Measurements from ENCODE around the gene STARD7. TPM values are rescaled to one million over a fixed set of nuclear protein-coding genes. Genes with fewer than 3 reads are reported as not detected.

Gene STARD7
- total and polyA plus RNA-seq, 9 of the 15 experiments (the other 6 are each of a cell fraction or from before 2014, with no cell fraction given), result 90.9 to 196 (median 145) TPM

- no peak for TF ChIP-seq ZSCAN32 (CRISPR knock-in tag; IDR thresholded peaks at IDR 0.05)
- peak; percentile 84 for TF ChIP-seq SP2 (IDR thresholded peaks at IDR 0.05; ENCODE audit: extremely low read depth, low read depth, low read length, poor library complexity, severe bottlenecking)
- TF ChIP-seq SRSF7 (optimal IDR thresholded peaks at IDR 0.05; ENCODE audit: low read depth, low read length), result no peak
- TF ChIP-seq NR3C1 (CRISPR knock-in tag; IDR thresholded peaks at IDR 0.05), result no peak; the same call in 1 of the 2 replicates
- TF ChIP-seq FIP1L1 (IDR thresholded peaks at IDR 0.05; ENCODE audit: low read depth, low read length, poor library complexity, severe bottlenecking), result peak; percentile 89
- peak; percentile 98 for TF ChIP-seq EP400 (IDR thresholded peaks at IDR 0.05)
- TF ChIP-seq TOE1 (IDR thresholded peaks at IDR 0.05; ENCODE audit: borderline replicate concordance), result 0 out of 2 replicates have a peak, but pooled peaks have one; percentile 45
- no peak for TF ChIP-seq TOE1 (CRISPR knock-in tag; IDR thresholded peaks at IDR 0.05; ENCODE audit: borderline replicate concordance, low read depth)
- peak in 1 of 2 experiments; percentile 84; a peak in 2 of 4 replicates for TF ChIP-seq HDAC1 (IDR thresholded peaks at IDR 0.05)
- TF ChIP-seq, protein P1, sequence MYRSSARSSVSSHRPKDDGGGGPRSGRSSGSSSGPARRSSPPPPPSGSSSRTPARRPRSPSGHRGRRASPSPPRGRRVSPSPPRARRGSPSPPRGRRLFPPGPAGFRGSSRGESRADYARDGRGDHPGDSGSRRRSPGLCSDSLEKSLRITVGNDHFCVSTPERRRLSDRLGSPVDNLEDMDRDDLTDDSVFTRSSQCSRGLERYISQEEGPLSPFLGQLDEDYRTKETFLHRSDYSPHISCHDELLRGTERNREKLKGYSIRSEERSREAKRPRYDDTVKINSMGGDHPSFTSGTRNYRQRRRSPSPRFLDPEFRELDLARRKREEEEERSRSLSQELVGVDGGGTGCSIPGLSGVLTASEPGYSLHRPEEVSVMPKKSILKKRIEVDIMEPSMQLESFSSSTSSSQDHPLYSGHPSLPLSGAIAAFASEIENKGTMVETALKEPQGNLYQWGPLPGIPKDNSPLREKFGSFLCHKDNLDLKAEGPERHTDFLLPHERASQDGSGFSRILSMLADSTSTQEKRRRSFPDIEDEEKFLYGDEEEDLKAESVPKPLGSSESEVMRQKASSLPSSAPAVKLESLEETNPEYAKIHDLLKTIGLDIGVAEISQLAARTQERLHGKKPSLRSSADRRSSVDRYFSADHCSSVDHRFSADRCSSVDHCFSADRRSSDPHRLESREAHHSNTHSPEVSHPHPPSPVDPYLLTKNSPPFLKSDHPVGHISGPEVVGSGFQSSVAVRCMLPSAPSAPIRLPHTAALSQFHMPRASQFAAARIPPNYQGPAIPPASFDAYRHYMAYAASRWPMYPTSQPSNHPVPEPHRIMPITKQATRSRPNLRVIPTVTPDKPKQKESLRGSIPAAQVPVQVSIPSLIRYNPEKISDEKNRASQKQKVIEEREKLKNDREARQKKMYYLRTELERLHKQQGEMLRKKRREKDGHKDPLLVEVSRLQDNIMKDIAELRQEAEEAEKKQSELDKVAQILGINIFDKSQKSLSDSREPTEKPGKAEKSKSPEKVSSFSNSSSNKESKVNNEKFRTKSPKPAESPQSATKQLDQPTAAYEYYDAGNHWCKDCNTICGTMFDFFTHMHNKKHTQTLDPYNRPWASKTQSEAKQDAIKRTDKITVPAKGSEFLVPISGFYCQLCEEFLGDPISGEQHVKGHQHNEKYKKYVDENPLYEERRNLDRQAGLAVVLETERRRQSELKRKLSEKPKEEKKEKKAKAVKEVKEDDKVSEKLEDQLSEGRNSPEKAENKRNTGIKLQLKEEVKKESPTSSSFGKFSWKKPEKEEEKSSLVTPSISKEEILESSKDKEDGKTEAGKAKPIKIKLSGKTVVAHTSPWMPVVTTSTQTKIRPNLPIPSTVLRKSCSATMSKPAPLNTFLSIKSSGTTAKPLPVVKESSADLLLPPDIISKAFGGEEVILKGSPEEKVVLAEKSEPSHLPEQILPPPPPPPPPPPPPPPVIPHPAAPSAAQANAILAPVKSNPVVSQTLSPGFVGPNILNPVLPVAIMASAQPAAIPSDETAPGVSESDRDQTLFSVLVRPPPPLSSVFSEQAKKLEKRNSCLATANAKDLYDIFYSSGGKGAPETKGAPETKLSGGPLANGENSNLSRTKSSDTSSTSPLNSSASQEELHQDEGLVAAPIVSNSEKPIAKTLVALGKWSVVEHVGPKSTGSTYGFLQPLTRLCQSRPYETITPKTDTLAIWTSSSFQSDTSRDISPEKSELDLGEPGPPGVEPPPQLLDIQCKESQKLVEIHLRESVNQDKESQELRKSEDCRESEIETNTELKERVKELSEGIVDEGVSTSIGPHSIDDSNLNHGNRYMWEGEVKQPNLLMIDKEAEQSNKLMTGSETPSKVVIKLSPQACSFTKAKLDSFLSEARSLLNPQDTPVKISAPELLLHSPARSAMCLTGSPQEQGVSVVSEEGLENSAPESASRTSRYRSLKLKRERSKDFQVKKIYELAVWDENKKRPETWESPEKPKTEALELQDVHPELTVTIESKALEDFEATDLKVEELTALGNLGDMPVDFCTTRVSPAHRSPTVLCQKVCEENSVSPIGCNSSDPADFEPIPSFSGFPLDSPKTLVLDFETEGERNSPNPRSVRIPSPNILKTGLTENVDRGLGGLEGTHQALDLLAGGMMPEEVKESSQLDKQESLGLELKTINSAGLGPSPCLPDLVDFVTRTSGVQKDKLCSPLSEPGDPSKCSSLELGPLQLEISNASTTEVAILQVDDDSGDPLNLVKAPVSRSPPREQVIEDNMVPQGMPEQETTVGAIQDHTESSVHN (IDR thresholded peaks at IDR 0.05; ENCODE audit: borderline replicate concordance in 1 of 2, low read depth in 1 of 2), result no peak
- TF ChIP-seq IRF2 (CRISPR knock-in tag; IDR thresholded peaks at IDR 0.05), result no peak
- TF ChIP-seq THRB (CRISPR knock-in tag; conservative IDR thresholded peaks at IDR 0.05), result no peak
- TF ChIP-seq ZNF589 (CRISPR knock-in tag; IDR thresholded peaks at IDR 0.05; ENCODE audit: low read depth), result peak; percentile 6; the same call in 1 of the 2 replicates
- TF ChIP-seq KAT8 (IDR thresholded peaks at IDR 0.05; ENCODE audit: low read depth), result no peak
- 0 out of 2 replicates have a peak, but pooled peaks have one; percentile 39 for TF ChIP-seq ZNF232 (CRISPR knock-in tag; IDR thresholded peaks at IDR 0.05)
- 0 out of 2 replicates have a peak, but pooled peaks have one; percentile 27 for TF ChIP-seq NR2C2 (CRISPR knock-in tag; IDR thresholded peaks at IDR 0.05)
- TF ChIP-seq NR2C2 (tag; IDR thresholded peaks at IDR 0.05), result no peak
Observed at GRCh38 chr2:96208143-96209010, at the start of gene STARD7 (continued).

Measured in K562 (cell line).